ENCODE measurements around the gene FAM98C. TPM values are rescaled to one million over a fixed set of nuclear protein-coding genes. Genes with fewer than 3 reads are reported as not detected.

The FAM98C gene
- total and polyA plus RNA-seq, 2 of the 13 experiments (the other 11 are each of a cell fraction or from before 2014, with no cell fraction given) = 10.0 to 11.5 TPM

- TF ChIP-seq KDM2A (CRISPR knock-in tag; IDR thresholded peaks at IDR 0.05; ENCODE audit: borderline replicate concordance, low read depth) (peak; percentile 91), ZNF18 (CRISPR knock-in tag; IDR thresholded peaks at IDR 0.05; ENCODE audit: insufficient replicate concordance) (peak; percentile 83), AKAP8 (CRISPR knock-in tag; IDR thresholded peaks at IDR 0.05) (peak; percentile 62; the same call in 1 of the 2 replicates), ZNF577 (CRISPR knock-in tag; IDR thresholded peaks at IDR 0.05; ENCODE audit: borderline replicate concordance, low read depth) (no peak), REXO4 (CRISPR knock-in tag; IDR thresholded peaks at IDR 0.05; ENCODE audit: borderline replicate concordance) (no peak), RFX5 (IDR thresholded peaks at IDR 0.05; ENCODE audit: low read depth, low read length) (no peak), NR2C2 (CRISPR knock-in tag; IDR thresholded peaks at IDR 0.05; ENCODE audit: borderline replicate concordance) (peak; percentile 47; the same call in 1 of the 2 replicates), ZNF276 (CRISPR knock-in tag; IDR thresholded peaks at IDR 0.05; ENCODE audit: low read depth) (peak; percentile 52; the same call in 1 of the 2 replicates), ZNF720 (CRISPR knock-in tag; IDR thresholded peaks at IDR 0.05) (0 out of 2 replicates have a peak, but pooled peaks have one; percentile 41), NFATC3 (CRISPR knock-in tag; IDR thresholded peaks at IDR 0.05) (0 out of 2 replicates have a peak, but pooled peaks have one; percentile 40), FOXA3 (CRISPR knock-in tag; IDR thresholded peaks at IDR 0.05) (0 out of 2 replicates have a peak, but pooled peaks have one; percentile 12), MLX (CRISPR knock-in tag; IDR thresholded peaks at IDR 0.05) (no peak), ZIK1 (CRISPR knock-in tag; IDR thresholded peaks at IDR 0.05; ENCODE audit: borderline replicate concordance, low read depth) (peak; percentile 29; the same call in 1 of the 2 replicates), GATAD1 (CRISPR knock-in tag; IDR thresholded peaks at IDR 0.05) (peak; percentile 72), MXI1 (IDR thresholded peaks at IDR 0.05; ENCODE audit: borderline replicate concordance, low read depth, low read length) (peak; percentile 70; the same call in 1 of the 3 replicates), ZNF546 (CRISPR knock-in tag; conservative IDR thresholded peaks at IDR 0.05) (peak; percentile 71), MXD4 (CRISPR knock-in tag; IDR thresholded peaks at IDR 0.05) (peak; percentile 76; the same call in 1 of the 2 replicates), SALL2 (CRISPR knock-in tag; IDR thresholded peaks at IDR 0.05) (peak; percentile 84), ZNF382 (CRISPR knock-in tag; IDR thresholded peaks at IDR 0.05; ENCODE audit: borderline replicate concordance) (no peak), KAT7 (CRISPR knock-in tag; IDR thresholded peaks at IDR 0.05; ENCODE audit: borderline replicate concordance) (no peak), TFDP2 (CRISPR knock-in tag; IDR thresholded peaks at IDR 0.05) (peak; percentile 97), ZNF777 (CRISPR knock-in tag; IDR thresholded peaks at IDR 0.05) (peak; percentile 78), ZNF740 (CRISPR knock-in tag; IDR thresholded peaks at IDR 0.05) (0 out of 2 replicates have a peak, but pooled peaks have one; percentile 32)
These were observed at the start of gene FAM98C (continued) for GRCh38 chr19:38402967-38403674.
